Raji (cell line): ENCODE results near the gene GADD45G.

Experiments
- POLR2A ChIP-seq: IDR thresholded peaks from 2 replicates; pipeline ENCODE4 v1.6.1; 2011; ENCODE audit warnings: low read depth, low read length, control low read depth; ENCODE audit not compliant: insufficient read depth

GADD45G gene

DNA sequence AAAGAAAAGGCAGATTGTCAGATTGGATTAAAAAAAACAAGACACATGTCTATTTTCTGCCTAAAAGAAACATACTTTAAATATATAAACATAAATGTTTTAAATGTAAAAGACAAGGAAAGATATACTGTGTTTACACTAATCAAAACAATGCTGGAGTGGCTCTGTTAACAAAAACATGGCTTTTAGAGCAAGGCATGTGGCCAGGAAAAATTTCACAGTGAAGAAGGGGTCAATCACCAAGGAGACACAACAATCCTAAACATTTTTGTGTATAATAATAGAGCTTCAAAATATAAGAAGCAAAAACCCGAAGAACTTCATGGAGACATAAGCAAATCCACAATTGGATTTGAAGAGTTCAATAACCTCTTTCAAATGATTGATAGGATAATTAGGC is 18.5 kb upstream of the GADD45G start:
- TF ChIP-seq POLR2A: no peak

GRCh38 chr9:89588271-89588879 is 16.4 kb upstream of the GADD45G start:
- TF ChIP-seq POLR2A: no peak

DNA sequence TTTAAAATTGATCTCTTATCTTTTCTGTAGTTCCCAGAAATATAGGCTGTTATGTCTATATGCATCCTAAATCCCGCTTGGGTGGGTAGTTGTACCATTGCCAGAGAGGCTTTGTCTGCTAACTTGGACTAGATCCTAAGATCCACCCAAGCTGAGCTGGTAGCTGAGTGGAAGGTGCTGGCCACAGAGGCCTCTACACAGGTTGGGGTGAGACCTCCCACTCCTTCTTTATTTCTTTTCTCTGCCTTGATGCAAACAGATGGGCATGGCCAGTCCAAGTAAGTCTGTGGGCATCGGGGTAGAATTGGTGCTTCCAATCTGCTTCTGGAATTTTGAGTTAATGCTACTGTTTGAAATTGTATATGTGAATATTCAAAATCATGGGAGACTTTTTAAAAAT is 14.4 kb upstream of the GADD45G start:
- no peak for TF ChIP-seq POLR2A

DNA sequence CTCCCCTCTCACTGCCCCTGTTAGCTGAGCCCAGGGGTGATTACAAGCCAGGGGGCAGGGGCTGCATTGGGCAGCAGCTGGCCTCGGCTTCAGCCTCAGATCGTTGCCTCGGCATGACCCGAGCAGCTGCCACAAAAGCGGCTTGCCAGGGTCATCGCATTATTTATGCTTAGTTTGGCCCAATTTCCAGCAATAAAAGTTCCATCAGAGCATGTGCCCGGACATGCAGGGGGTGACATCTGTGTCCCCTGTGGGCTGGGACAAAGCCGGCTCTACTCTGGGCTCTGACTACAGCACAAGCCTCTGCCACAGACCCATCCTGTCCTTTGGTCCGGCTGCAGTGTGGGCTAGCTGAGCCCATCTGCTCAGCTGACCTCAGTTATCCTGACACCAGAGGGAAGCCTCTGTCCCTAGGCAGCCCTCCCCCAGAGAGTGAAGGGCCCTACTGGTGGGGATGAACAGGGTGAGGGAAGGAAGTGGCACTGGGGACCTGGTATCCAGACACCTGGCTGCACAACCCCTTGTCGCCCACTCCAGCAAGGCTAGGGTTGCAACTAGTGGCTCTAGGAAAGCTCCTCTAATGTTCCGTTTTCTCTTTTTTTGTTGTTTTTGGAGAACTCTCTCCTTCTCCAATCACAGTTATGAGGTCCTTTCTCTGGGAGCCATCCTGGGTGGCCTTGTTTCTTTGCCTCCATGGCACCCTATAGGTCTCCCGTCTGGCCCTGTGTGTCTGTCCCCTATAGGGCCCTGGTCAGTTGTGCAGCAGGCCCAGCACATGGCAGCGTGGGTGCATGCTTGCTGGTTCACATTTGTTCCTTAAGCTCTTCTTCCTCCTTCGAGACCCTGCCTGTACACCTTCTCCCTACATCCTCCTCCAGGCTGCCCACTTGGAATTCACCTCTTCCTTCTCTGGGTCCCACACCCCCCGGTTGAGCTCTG is 13.3 kb upstream of the GADD45G start:
- no peak for TF ChIP-seq POLR2A

GRCh38 chr9:89592213-89592815 is 12.5 kb upstream of the GADD45G start:
- TF ChIP-seq POLR2A: no peak

DNA sequence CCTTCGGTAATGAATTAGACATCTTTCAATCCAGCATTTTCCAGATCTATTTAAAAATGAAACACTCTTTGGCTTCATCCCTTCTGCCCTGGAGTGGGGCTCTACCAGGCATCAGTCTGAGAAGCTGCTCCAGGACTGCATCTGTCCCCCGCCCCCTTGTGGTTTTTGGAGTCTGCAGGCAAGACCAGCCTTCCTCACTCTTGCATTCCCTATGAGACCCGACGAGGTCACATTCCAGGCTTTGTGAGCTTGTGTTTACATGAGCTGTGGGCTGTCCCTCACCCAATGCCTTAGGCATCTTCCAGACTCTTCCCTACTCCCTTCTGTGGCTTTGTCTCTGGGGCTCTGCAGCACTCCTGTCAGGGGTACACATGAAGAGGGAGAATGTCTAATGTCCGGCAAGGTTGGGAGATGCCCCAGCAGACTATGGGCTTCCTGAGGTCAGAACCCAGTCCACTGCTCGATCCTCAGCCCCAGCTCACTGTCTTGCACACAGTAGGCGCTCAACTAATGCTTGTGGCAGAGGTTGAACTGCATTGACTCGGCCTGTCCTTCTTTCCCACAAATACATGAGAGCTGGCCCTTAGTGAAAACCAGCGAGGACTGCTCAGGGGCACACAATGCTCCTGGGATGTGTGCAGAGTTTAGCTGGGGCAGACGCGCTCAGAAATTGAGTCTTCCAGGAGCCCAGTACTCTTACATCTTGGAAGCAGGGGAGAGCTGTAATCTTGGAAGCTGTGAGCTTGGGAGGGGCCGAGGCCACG is 11.7 kb upstream of the GADD45G start:
- no peak for TF ChIP-seq POLR2A

GRCh38 chr9:89593727-89594427 is 10.9 kb upstream of the GADD45G start:
- TF ChIP-seq POLR2A: no peak

DNA sequence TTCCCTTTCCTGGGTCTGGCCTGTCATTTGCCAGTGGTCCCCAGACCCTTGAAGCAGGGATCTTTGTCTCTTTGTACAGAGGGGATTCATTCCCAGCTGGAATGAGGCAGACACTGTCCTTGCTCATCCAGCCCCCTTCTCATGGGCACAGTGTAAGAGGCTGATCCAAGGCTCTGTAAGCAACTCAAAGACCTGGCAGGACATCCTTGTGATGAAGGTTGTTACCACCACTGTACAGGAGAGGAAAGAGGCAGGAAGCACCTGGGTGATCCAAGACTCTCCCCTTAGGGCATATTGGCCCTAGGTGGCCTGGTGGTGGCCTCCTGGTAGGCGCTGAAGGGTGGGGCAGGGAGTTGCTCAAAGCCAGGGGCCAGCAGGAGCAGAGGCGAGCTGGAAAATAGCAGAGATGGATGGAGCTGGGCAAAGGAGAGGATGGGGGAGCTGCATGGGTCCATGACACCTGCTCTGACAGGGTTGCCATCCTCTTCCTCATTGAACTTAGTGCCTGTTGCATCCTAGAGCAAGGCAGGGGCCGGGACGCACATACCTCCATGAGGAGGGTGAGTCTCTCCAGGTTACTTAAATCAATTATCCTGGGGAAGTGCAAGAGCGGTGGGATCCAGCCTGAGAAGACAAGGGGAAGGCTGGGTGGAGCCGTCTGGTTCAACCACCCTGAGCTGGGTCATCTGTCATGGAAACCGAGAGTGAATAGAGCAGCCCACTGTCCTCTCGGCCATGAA is 9.8 kb upstream of the GADD45G start:
- no peak for TF ChIP-seq POLR2A

DNA sequence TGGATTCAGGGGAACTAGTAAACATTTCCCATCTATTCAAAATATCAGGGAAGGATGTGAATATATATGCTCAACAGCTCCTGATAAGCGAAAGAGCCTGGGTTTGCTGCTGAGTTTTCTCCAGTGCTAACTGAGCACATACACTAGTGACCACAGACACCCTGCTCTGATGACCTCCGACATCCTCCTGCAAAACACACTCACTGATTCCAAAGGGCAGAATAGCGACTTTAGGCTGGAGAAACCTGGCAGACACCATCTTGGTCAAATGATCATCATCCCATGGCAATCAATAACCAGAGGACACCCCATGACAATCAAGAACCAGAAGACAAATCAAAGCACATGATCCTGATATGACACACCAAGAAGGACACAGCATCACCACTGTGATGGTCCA is 9.2 kb upstream of the GADD45G start:
- TF ChIP-seq POLR2A: no peak

DNA sequence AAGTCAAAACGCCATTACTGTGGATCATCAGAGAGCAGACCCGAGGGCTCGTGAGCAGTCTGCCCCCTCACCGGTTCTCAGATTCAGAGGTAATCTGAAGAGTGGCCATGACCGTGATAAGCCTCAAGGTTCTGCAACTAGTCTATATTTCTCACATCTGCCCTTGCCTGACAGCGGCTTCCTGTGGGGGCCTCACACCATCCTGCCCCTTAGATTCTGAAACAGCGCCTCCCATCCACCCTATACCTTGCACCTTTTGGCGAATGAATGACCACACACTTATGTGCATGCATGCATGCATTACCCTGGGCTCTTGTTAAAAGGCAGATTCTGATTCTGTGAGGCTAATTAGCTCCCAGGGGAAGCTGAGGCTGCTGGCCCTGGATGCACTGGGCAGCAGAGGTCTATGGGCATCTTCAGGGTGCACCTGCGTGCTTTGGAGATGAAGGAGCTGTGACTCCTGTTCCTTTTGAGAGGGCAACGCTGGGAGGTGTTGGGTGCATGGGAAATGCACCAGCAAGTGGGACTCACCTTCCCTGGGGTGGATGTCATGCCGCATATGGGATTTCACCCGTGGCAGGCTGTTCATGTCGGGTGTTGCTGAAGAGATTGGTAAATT is 7.8 kb upstream of the GADD45G start:
- TF ChIP-seq POLR2A: no peak

DNA sequence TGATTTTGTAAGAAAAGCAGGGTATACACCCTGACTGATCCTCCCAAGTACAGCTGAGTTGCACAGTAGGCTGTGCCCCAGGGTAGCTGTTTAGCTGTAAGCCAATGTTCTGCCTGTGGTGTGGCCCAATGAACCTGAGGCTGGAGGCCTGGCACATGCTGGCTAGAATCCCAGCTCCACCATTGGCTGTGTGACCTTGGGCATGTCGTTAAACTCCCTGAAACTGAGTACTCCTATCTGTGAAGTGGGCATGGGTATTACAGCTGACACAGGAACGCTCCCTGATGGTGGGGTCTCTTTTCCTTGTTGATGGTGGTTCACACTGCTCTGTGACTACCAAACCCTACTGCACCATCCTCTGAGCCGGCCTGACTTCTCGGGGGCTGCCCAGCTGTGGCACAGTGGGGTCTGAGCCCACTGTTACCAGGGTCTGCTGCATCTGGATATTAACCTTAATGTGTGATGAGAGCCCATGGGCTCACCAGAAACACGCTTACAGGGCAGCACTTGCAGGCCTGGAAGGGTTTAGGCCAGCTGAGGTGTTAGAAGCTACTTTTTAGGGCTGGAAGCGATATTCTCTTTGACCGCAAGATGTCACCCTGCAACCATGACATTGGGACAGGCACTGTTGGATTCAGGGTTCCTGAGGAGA is 7.0 kb upstream of the GADD45G start:
- no peak for TF ChIP-seq POLR2A

DNA sequence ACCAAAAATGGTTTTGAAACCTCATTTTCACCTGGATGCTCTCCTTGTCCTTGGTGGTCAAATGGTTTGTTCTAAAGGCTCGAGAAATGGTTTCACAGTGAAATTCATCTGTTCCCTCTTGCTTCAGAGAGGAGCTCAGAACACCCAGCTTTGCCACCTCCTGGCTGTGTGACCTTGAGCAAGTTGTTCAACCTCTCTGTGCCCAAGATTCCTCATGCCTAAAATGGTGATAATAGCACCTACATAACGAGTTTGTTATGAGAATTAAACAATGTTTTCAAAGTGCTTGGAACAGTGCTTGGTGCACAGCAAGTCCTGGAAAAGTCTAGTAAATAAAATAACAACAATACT is 6.5 kb upstream of the GADD45G start:
- TF ChIP-seq POLR2A: no peak

GRCh38 chr9:89598926-89599325 is 5.9 kb upstream of the GADD45G start:
- no peak for TF ChIP-seq POLR2A

DNA sequence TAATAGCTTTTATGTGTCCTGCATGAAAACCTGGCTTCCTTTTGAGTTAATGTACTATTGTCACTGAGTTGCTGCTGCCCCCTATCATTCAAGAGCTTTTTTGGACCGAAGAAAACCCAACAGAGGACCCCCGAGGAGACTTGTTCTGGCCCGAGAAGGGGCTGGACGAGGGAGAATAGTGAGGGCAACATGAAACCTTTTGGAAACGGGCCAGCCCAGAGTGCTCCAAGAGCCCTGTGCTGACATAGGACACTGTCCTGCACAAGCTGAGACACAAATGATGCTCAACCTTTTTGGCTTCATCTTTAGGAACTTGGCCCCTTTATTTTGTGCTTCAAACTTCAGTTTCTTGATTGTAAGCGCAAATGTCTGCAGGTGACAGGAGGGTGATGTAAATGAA is 4.0 kb upstream of the GADD45G start:
- TF ChIP-seq POLR2A: no peak

DNA sequence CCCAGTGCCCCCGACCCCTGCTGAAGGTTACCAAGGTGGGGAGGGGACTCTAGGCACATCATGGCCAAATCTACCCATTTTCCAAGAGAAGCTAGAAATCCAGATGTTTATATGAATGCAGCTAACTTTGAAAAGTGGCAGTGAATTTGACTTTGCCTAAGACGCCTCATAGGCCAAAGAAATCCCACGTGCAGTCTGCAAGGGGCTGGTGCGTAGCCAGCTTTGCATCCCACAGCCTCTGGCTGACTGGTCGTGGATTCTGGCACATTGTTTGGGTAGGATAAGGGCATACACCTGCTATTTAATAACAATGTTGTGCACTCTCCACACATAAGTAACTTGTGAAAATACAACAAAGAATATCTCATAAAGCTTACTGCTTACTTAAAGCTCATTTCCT is 3.5 kb upstream of the GADD45G start:
- no peak for TF ChIP-seq POLR2A
